CD4-positive, CD25-positive, alpha-beta regulatory T cell (primary cell): ENCODE data around the gene GATA5. TPM values are rescaled to one million over a fixed set of nuclear protein-coding genes. Genes with fewer than 3 reads are reported as not detected.

ENCODE experiments used
- ATAC-seq, 2 donors: fragments of 150-1000 bp; cut with Tn5 transposase; one replicate each; pipeline ENCODE4 v1.10.0; 2021; ENCODE audit warnings: low read depth in 2 of 2, moderate number of reproducible peaks in 2 of 2, moderate library complexity in 1 of 2
- DNase-seq, 3 donors: peaks; one replicate each; pipeline versions ENCODE4 v3.0.0 to v3.0.0-alpha.2; 2012 to 2022; ENCODE audit warnings: mixed read lengths in 1 of 3
- H3K27ac ChIP-seq: one replicate; pipeline ENCODE4 v1.7.0; 2013; ENCODE audit warnings: mild to moderate bottlenecking, low read length; ENCODE audit not compliant: insufficient read depth, poor library complexity, severe bottlenecking
- H3K27me3 ChIP-seq: one replicate; pipeline ENCODE4 v1.7.0; 2013; ENCODE audit warnings: low read length; ENCODE audit not compliant: control insufficient read depth, insufficient read depth
- H3K36me3 ChIP-seq: one replicate; pipeline ENCODE4 v1.7.0; 2013; ENCODE audit warnings: mild to moderate bottlenecking, low read length, moderate library complexity; ENCODE audit not compliant: control insufficient read depth, insufficient read depth
- H3K4me1 ChIP-seq: 2 replicates; pipeline ENCODE4 v1.7.0; 2013; ENCODE audit warnings: mild to moderate bottlenecking, low read length; ENCODE audit not compliant: insufficient read depth, control insufficient read depth, poor library complexity, severe bottlenecking
- H3K4me3 ChIP-seq: one replicate; pipeline ENCODE4 v1.7.0; 2013; ENCODE audit warnings: low read depth, mild to moderate bottlenecking, low read length, moderate library complexity
- H3K9me3 ChIP-seq, 2 experiments: 1 replicate in 1 of 2; 2 replicates in 1 of 2; pipeline ENCODE4 v1.7.0; 2013; ENCODE audit warnings: low read length in 2 of 2, mild to moderate bottlenecking in 1 of 2, moderate library complexity in 1 of 2; ENCODE audit not compliant: control insufficient read depth in 2 of 2
- H3K27ac Mint-ChIP-seq, 3 donors: one replicate each; pipeline ENCODE4 v1.8.0; 2020 to 2022; ENCODE audit warnings: mild to moderate bottlenecking in 3 of 3, mixed read lengths in 3 of 3, moderate library complexity in 2 of 3
- H3K27me3 Mint-ChIP-seq: one replicate; pipeline ENCODE4 v1.8.0; 2022; ENCODE audit warnings: mild to moderate bottlenecking, mixed read lengths
- H3K36me3 Mint-ChIP-seq: one replicate; pipeline ENCODE4 v1.8.0; 2020; ENCODE audit warnings: mixed read lengths
- H3K4me1 Mint-ChIP-seq, 4 donors: one replicate each; pipeline ENCODE4 v1.8.0; 2020 to 2022; ENCODE audit warnings: mixed read lengths in 4 of 4, mild to moderate bottlenecking in 1 of 4
- H3K4me3 Mint-ChIP-seq, 4 donors: one replicate each; pipeline ENCODE4 v1.8.0; 2020 to 2022; ENCODE audit warnings: mild to moderate bottlenecking in 4 of 4, mixed read lengths in 4 of 4, moderate library complexity in 3 of 4
- H3K9me3 Mint-ChIP-seq, 7 donors: one replicate each; pipeline ENCODE4 v1.8.0; 2020 to 2022; ENCODE audit warnings: mixed read lengths in 7 of 7, mild to moderate bottlenecking in 3 of 7, moderate library complexity in 2 of 7
- polyA plus RNA-seq, 4 donors: library from polyadenylated mRNA; unstranded; fragments of 300-500 nt; fragmentation: Illumina TruSeq; gene quantifications; one replicate each; pipeline ENCODE4 v1.2.3, GENCODE V29; 2021
- total RNA-seq: library from RNA; stranded (reverse); gene quantifications from one replicate; pipeline ENCODE4 v1.2.3, GENCODE V29; 2022

Gene GATA5
- total and polyA plus RNA-seq, 5 donors from 2014 or later, result not detected

DNA sequence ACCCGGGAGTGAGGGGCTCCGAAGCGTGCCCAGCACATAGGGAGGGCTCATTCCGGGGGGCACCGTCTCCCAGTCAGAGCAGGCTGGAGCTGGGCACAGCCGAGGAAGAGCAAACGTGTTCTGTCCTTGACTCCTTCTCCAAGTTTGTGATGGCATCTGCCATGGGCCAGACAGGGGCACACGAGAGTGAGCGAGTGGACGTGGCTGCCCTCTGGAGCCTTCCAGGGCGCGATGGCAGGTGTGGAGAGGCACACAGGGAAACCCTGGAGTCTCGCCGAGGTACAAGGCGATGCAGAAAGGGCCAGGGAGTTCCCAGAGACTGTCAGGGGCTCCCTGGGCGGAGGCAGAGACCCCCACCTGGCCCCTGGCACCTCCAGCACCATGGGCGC lies 9.9 kb upstream of the GATA5 start:
- H3K27ac ChIP-seq, result no peak overlapping the region
- H3K4me1 Mint-ChIP-seq, result peaks cover 0 to 11% (median 1%) of the 10 kb centered on the region in 4 donors
- no peak for DNase-seq
- no peaks in the 10 kb centered on the region for H3K36me3 ChIP-seq
- ATAC-seq, result no peak
- no peaks in the 10 kb centered on the region for H3K9me3 ChIP-seq
- H3K4me3 Mint-ChIP-seq, result no peak overlapping the region
- H3K36me3 Mint-ChIP-seq, result no peaks in the 10 kb centered on the region
- peaks cover 54% of the 10 kb centered on the region for H3K27me3 Mint-ChIP-seq
- no peak overlapping the region for H3K27ac Mint-ChIP-seq
- H3K27me3 ChIP-seq, result peaks cover 5% of the 10 kb centered on the region
- H3K4me3 ChIP-seq, result no peak overlapping the region
- no peaks in the 10 kb centered on the region for H3K9me3 Mint-ChIP-seq
- H3K4me1 ChIP-seq, result peaks cover 4% of the 10 kb centered on the region

DNA sequence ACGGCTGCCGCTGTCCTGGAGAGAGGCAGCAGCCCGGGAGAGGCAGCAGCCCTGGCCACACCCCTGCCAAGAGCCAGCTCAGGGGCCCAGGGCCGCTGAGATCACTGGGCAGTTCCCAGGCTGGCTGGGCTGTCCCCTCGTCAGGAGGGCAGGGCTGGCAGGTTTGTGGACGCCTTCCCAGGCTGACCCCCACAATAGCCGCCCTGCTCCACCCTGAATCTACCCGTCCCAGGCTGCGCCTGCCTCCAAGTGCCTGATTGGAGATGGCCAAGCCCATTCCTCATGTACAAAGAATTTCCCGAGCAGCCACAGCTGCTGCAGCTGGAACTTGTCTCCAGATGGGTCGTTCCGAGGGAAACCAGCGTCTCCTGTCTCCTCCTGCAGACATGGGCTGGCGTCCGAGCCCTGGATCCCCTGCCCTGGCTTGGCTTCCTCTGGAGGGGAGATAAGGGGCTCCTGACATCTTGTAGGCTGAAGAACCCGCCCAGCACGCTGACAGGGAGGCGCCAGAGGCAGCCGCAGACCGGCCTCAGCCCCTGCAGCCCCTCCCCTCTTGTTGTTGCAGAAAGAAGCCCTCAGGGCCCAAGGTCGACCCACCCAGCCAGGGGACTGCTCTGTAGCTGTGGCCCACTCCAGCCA lies 9.4 kb upstream of the GATA5 start:
- no peak for ATAC-seq
- Mint-ChIP-seq H3K4me3 (no peak overlapping the region), H3K27ac (no peak overlapping the region), H3K36me3 (no peaks in the 10 kb centered on the region), H3K4me1 (peaks cover 0 to 11% (median 1%) of the 10 kb centered on the region in 4 donors), H3K27me3 (peaks cover 56% of the 10 kb centered on the region), H3K9me3 (no peaks in the 10 kb centered on the region)
- no peak overlapping the region for H3K27ac ChIP-seq
- peaks cover 4% of the 10 kb centered on the region for H3K4me1 ChIP-seq
- H3K27me3 ChIP-seq, result peaks cover 5% of the 10 kb centered on the region
- no peak for DNase-seq
- no peaks in the 10 kb centered on the region for H3K9me3 ChIP-seq
- H3K4me3 ChIP-seq, result no peak overlapping the region
- no peaks in the 10 kb centered on the region for H3K36me3 ChIP-seq

DNA sequence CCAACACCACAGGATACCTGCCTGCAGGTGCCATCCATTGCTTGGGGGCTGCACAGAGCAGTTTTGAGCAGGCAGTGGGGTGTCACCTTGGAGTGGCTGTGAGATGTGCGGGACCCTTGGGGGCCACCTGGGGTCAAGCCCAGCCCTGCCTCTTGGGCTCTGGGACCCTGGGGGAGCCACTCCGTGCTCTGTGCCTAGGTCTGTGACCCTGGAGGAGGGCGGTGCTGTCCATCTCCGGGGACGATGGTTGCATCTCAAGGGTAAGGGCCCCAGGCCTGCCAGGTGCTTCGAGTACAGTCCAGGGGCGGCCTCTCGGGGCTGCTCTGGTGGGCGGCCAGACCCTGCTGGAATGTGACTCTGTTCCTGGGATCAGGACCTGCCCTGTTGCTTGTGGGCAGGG lies 8.7 kb upstream of the GATA5 start:
- no peaks in the 10 kb centered on the region for H3K36me3 Mint-ChIP-seq
- H3K27ac Mint-ChIP-seq, result no peak overlapping the region
- ATAC-seq (no peak), DNase-seq (no peak)
- no peak overlapping the region for H3K4me3 Mint-ChIP-seq
- Histone ChIP-seq H3K36me3 (no peaks in the 10 kb centered on the region), H3K9me3 (no peaks in the 10 kb centered on the region), H3K27me3 (peaks cover 5% of the 10 kb centered on the region), H3K4me3 (no peak overlapping the region), H3K27ac (no peak overlapping the region), H3K4me1 (peaks cover 4% of the 10 kb centered on the region)
- H3K4me1 Mint-ChIP-seq, result peaks cover 0 to 12% (median 1%) of the 10 kb centered on the region in 4 donors
- no peaks in the 10 kb centered on the region for H3K9me3 Mint-ChIP-seq
- H3K27me3 Mint-ChIP-seq, result peaks cover 55% of the 10 kb centered on the region

DNA sequence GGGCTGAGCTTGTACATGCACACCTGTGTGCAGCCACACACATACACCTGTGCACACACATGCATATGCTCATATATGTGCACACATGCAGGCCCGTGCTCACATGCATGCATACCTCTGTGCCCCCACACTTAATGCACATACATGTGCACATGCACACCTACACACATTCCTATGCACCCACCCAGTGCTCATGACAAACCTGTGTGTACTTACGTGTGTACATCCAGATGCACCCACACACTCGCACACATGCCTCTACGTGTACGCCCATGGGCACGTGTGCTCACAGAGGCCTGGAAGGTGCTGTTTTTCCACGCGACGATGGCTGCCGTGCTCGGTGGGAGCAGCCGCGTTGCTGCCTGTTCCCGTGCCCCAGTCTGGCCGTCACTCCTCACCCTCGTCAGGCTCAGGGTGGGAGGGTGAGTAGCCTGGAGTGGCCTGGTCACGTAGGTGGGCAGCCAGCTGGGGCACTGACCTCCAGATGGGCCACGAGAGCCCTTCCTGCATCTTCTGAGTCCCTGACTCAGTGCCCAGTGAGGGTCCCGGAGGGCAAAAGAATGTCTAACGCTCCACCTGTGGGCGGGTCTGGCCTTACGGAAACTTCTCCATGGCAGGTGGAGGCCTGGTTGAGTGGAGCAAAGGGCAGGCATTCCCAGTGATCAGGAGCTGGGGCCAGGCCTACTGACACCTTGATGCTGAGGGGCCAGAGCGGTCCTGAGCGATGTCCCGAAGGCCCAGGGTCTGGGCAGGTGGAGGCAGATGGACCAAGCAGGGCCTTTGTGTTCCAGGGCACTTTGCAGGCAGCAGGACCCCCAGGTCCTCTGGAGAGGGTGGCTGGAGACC lies 8.0 kb upstream of the GATA5 start:
- no peak overlapping the region for H3K27ac ChIP-seq
- Mint-ChIP-seq H3K9me3 (no peaks in the 10 kb centered on the region), H3K4me3 (no peak overlapping the region), H3K36me3 (no peaks in the 10 kb centered on the region), H3K4me1 (peaks cover 0 to 15% (median 2%) of the 10 kb centered on the region in 4 donors), H3K27me3 (peaks cover 60% of the 10 kb centered on the region), H3K27ac (no peak overlapping the region)
- H3K27me3 ChIP-seq, result peaks cover 5% of the 10 kb centered on the region
- DNase-seq (no peak), ATAC-seq (no peak)
- H3K4me3 ChIP-seq, result no peak overlapping the region
- no peaks in the 10 kb centered on the region for H3K36me3 ChIP-seq
- H3K4me1 ChIP-seq, result peaks cover 4% of the 10 kb centered on the region
- H3K9me3 ChIP-seq, result no peaks in the 10 kb centered on the region

DNA sequence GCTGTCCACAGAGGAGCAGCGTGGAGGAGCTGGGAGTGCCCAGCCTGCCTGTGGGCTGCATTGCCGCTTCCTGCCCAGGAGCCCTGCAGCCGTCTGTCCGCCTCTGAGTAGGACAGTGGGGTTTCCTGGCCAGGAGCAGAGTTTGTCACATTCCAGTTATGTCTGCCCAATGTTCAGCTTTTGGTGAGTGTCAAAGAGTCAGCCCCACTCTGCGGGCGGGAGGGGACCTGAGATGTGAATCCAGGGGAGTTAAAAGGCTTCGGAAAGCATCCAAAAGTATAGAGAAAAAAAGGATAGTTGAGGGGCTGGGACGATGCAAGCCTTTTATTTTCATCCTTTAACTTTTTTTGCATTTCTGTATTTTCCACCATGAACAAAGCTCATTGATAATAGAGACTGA lies 7.2 kb upstream of the GATA5 start:
- H3K4me3 Mint-ChIP-seq, result peak overlapping the region in 1 of 4 donors; percentile 23
- H3K4me1 Mint-ChIP-seq, result peaks cover 0 to 21% (median 4%) of the 10 kb centered on the region in 4 donors
- H3K36me3 ChIP-seq, result no peaks in the 10 kb centered on the region
- H3K4me1 ChIP-seq, result peaks cover 4% of the 10 kb centered on the region
- H3K27ac Mint-ChIP-seq, result no peak overlapping the region
- no peaks in the 10 kb centered on the region for H3K36me3 Mint-ChIP-seq
- ATAC-seq, result no peak
- H3K27ac ChIP-seq, result no peak overlapping the region
- H3K9me3 Mint-ChIP-seq, result no peaks in the 10 kb centered on the region
- H3K9me3 ChIP-seq, result no peaks in the 10 kb centered on the region
- peaks cover 62% of the 10 kb centered on the region for H3K27me3 Mint-ChIP-seq
- no peak overlapping the region for H3K4me3 ChIP-seq
- H3K27me3 ChIP-seq, result peaks cover 5% of the 10 kb centered on the region
- DNase-seq, result no peak

DNA sequence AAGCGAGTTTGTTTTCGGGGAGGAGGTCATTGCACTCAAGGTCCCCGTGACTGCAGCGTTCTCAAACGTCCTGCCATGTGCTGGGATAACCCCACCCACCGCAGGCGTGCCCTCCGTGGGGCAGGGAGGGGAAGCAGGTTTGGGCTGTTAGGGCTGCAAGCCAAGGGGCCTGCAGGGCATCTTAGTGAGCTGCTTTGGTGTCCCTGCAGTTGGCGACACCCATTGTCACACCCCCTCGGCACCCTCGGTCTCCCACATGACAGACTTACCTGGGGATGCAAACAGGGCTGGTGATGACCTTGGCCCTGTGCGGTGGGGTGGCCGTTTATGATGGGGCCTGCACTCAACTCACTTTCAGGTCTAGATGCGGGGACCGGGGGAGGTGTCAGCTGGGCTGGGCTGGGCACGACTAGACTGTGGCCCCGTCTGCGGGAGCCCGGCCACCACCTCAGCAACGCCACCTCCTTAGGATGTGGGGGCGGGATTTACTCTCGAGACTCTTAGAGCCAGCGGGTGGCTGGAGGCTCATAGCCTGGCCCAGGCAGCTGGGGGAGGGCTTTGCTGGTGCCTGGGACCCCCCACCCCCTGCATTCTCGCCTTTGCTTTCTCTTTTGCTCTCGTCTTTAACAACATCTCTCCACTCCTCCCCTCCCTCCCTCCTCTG lies 6.5 kb upstream of the GATA5 start:
- no peak overlapping the region for H3K27ac Mint-ChIP-seq
- Histone ChIP-seq H3K9me3 (no peaks in the 10 kb centered on the region), H3K4me3 (no peak overlapping the region), H3K27ac (no peak overlapping the region), H3K36me3 (no peaks in the 10 kb centered on the region), H3K27me3 (peaks cover 5% of the 10 kb centered on the region), H3K4me1 (peaks cover 4% of the 10 kb centered on the region)
- H3K4me3 Mint-ChIP-seq, result no peak overlapping the region
- H3K4me1 Mint-ChIP-seq, result peaks cover 0 to 21% (median 4%) of the 10 kb centered on the region in 4 donors
- no peaks in the 10 kb centered on the region for H3K36me3 Mint-ChIP-seq
- peaks cover 68% of the 10 kb centered on the region for H3K27me3 Mint-ChIP-seq
- no peaks in the 10 kb centered on the region for H3K9me3 Mint-ChIP-seq
- no peak for DNase-seq
- no peak for ATAC-seq

DNA sequence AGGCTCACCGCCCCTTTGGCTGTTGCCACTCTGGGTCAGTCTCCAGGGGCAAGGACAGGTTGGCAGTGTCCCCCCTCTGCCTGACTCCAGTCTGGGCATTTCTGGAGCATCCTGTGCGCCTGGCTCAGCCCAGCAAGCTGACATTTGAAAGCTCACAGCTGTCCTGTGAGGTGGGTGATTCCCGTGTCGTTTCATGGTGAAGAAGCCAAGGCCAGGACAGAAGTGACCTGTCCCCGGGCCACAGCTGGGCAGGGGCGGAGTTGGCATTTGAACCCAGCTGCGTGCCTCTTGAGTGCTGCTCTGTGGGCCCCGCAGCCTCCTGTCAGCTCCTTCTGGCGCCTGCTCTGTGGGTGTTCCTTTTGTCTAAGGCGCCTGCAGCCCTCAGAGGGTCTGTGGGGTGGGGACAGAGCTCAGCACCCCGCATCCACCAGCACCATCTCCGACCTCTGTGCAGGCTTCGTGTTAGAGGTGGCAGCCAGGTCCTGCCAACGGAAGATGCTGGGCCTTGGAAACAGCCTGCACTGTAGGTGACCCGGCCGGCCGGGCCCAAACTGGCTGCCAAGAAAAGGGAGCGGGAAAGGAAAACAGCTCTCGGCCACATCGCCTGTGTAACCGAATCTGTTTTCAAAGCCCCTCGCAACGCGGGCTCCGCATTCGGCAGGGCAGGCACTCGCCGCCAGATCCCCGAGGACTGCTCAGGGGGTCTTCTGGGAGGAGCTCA lies 5.8 kb upstream of the GATA5 start:
- Mint-ChIP-seq H3K27ac (no peak overlapping the region), H3K36me3 (no peaks in the 10 kb centered on the region), H3K9me3 (peaks cover 0 to 1% (median 0%) of the 10 kb centered on the region in 7 donors), H3K4me1 (peaks cover 0 to 25% (median 4%) of the 10 kb centered on the region in 4 donors), H3K4me3 (no peak overlapping the region), H3K27me3 (peaks cover 62% of the 10 kb centered on the region)
- H3K9me3 ChIP-seq, result no peaks in the 10 kb centered on the region
- H3K27me3 ChIP-seq, result peaks cover 5% of the 10 kb centered on the region
- peaks cover 4% of the 10 kb centered on the region for H3K4me1 ChIP-seq
- DNase-seq (no peak), ATAC-seq (no peak)
- no peak overlapping the region for H3K27ac ChIP-seq
- H3K4me3 ChIP-seq, result no peak overlapping the region
- no peaks in the 10 kb centered on the region for H3K36me3 ChIP-seq
